Tibial artery (tissue), 4 donors: ENCODE measurements around the gene MCM3AP.

Experiments used
- DNase-seq, 2 donors: peaks; one replicate each; pipeline ENCODE4 v3.0.0-alpha.2; 2019
- H3K27ac ChIP-seq, 2 donors: fragments of 200-600 bp; sonication (generic) in 1 of 2; 1 replicate in 1 of 2; 2 replicates in 1 of 2; pipeline ENCODE4 v1.5.1; 2018 to 2019; ENCODE audit warnings: mild to moderate bottlenecking in 1 of 2
- H3K27me3 ChIP-seq, 2 donors: fragments of 200-600 bp; sonication (generic) in 1 of 2; one replicate each; pipeline versions ENCODE4 v1.5.1 to v1.6.0; 2016 to 2019
- H3K36me3 ChIP-seq, 3 donors: fragments of 200-600 bp; sonication (generic) in 2 of 3; one replicate each; pipeline ENCODE4 v1.5.1; 2016 to 2019; ENCODE audit warnings: mild to moderate bottlenecking in 2 of 3
- H3K4me1 ChIP-seq, 4 donors: fragments of 200-600 bp; sonication (generic) in 2 of 4; 1 replicate in 3 of 4; 2 replicates in 1 of 4; pipeline ENCODE4 v1.5.1; 2016 to 2019
- H3K4me3 ChIP-seq, 2 donors: fragments of 200-600 bp; sonication (generic) in 1 of 2; 1 replicate in 1 of 2; 2 replicates in 1 of 2; pipeline ENCODE4 v1.5.1; 2018 to 2019; ENCODE audit warnings: mild to moderate bottlenecking in 2 of 2
- H3K9me3 ChIP-seq, 3 donors: fragments of 200-600 bp; sonication (generic) in 1 of 3; one replicate each; pipeline ENCODE4 v1.5.1; 2016 to 2019
- intact Hi-C: fragments of 100-400 bp; cut with DNase I; formaldehyde crosslinking; loops from one replicate; pipeline ENCODE4 v1.15.0; 2023; ENCODE audit warnings: low total_unique reads
- TF ChIP-seq, protein P1 (sequence below), 2 experiments: fragments of 200-600 bp in 1 of 2; fragments of 450-650 bp in 1 of 2; IDR thresholded peaks; one replicate each; pipeline ENCODE4 v1.5.1; 2017 to 2019; ENCODE audit warnings: antibody characterized with exemption in 2 of 2, mild to moderate bottlenecking in 1 of 2, moderate library complexity in 1 of 2

The MCM3AP gene

GRCh38 chr21:46199436-46200373 is 85.7 kb downstream of the MCM3AP start:
- TF ChIP-seq, protein P1, sequence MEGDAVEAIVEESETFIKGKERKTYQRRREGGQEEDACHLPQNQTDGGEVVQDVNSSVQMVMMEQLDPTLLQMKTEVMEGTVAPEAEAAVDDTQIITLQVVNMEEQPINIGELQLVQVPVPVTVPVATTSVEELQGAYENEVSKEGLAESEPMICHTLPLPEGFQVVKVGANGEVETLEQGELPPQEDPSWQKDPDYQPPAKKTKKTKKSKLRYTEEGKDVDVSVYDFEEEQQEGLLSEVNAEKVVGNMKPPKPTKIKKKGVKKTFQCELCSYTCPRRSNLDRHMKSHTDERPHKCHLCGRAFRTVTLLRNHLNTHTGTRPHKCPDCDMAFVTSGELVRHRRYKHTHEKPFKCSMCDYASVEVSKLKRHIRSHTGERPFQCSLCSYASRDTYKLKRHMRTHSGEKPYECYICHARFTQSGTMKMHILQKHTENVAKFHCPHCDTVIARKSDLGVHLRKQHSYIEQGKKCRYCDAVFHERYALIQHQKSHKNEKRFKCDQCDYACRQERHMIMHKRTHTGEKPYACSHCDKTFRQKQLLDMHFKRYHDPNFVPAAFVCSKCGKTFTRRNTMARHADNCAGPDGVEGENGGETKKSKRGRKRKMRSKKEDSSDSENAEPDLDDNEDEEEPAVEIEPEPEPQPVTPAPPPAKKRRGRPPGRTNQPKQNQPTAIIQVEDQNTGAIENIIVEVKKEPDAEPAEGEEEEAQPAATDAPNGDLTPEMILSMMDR (IDR thresholded peaks at IDR 0.05): no peak
- peak in 1 of 2 donors; percentile 6 for DNase-seq
- H3K27me3 ChIP-seq: no peaks in the 10 kb centered on the region
- H3K36me3 ChIP-seq: peaks cover 53 to 78% (median 64%) of the 10 kb centered on the region in 3 donors
- no peak overlapping the region for H3K27ac ChIP-seq
- intact Hi-C loops: loop anchor here (10.0 kb wide), 1 partner anchor 55 kb away; no protein-coding TSS in a partner anchor
- H3K4me1 ChIP-seq: no peaks in the 10 kb centered on the region
- H3K9me3 ChIP-seq: no peaks in the 10 kb centered on the region
- no peak overlapping the region for H3K4me3 ChIP-seq

DNA sequence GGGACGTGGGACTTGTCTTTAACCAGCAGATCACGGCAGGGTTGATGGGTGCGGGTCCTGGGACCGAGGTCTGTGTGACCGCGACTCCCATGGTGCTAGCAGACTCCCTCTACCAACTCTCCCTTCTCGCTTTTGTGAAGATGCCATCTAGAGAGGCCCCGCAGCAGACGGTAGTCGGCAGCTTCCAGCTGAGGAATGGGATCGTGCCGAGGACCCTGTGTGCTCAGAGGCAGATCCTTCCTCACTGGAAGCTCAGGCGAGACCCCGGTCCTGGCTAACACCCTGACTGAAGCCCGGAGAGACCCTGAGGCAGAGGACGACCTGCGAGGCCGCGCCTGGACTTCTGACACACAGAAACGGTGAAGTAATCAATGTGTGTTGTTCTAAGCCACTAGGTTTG is 88.7 kb downstream of the MCM3AP start:
- H3K9me3 ChIP-seq: no peaks in the 10 kb centered on the region
- H3K4me1 ChIP-seq: no peaks in the 10 kb centered on the region
- no peak overlapping the region for H3K27ac ChIP-seq
- TF ChIP-seq, protein P1 (IDR thresholded peaks at IDR 0.05): no peak
- H3K27me3 ChIP-seq: no peaks in the 10 kb centered on the region
- intact Hi-C loops: loop anchor here (10.0 kb wide), 1 partner anchor 52 kb away; no protein-coding TSS in a partner anchor
- H3K36me3 ChIP-seq: peaks cover 62 to 82% (median 73%) of the 10 kb centered on the region in 3 donors
- H3K4me3 ChIP-seq: no peak overlapping the region
- peak in 1 of 2 donors; percentile 59 for DNase-seq

- DNase-seq: peak in 1 of 2 donors; percentile 48
- intact Hi-C loops: loop anchor here (10.0 kb wide), 1 partner anchor 51 kb away; no protein-coding TSS in a partner anchor
- Histone ChIP-seq H3K27me3 (no peaks in the 10 kb centered on the region), H3K36me3 (peaks cover 73 to 89% (median 78%) of the 10 kb centered on the region in 3 donors), H3K9me3 (no peaks in the 10 kb centered on the region), H3K4me3 (no peak overlapping the region), H3K27ac (no peak overlapping the region), H3K4me1 (no peaks in the 10 kb centered on the region)
- TF ChIP-seq, protein P1 (IDR thresholded peaks at IDR 0.05): no peak
These were observed 89.7 kb downstream of the MCM3AP start for GRCh38 chr21:46195595-46196195.

- H3K4me1 ChIP-seq: peaks cover 0 to 8% (median 0%) of the 10 kb centered on the region in 4 donors
- intact Hi-C loops: loop anchor here (10.0 kb wide), 1 partner anchor 50 kb away; no protein-coding TSS in a partner anchor
- no peaks in the 10 kb centered on the region for H3K9me3 ChIP-seq
- no peak overlapping the region for H3K27ac ChIP-seq
- H3K36me3 ChIP-seq: peaks cover 69 to 90% (median 87%) of the 10 kb centered on the region in 3 donors
- DNase-seq: peak in 1 of 2 donors; percentile 54
- TF ChIP-seq, protein P1 (IDR thresholded peaks at IDR 0.05): no peak
- no peaks in the 10 kb centered on the region for H3K27me3 ChIP-seq
- H3K4me3 ChIP-seq: no peak overlapping the region
These were observed 90.8 kb downstream of the MCM3AP start for GRCh38 chr21:46194374-46195334.
